ENCODE results near the gene UFM1. TPM values are rescaled to one million over a fixed set of nuclear protein-coding genes. Genes with fewer than 3 reads are reported as not detected.

Gene UFM1
- total RNA-seq, 4 donors from 2014 or later, result 38.2 to 74.0 (median 56.1) TPM

DNA sequence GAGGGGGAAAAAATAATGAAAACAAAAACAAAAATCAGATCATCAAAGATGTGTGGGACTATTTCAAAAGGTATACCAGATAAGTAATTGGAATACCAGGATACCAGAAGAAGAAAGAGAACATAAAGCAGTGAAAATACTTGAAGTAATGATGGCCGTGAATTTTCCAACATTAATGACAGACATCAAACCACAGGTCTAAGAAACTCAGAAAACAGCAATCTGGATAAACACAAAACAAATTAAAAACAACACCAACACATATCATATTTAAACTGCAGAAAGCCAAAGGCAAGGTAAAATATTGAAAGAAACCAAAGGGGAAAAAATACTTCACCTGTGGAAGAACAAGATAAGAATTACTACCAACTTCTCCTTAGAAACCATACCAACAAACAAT, 24.2 kb upstream of the UFM1 start:
- TF ChIP-seq, protein P1, sequence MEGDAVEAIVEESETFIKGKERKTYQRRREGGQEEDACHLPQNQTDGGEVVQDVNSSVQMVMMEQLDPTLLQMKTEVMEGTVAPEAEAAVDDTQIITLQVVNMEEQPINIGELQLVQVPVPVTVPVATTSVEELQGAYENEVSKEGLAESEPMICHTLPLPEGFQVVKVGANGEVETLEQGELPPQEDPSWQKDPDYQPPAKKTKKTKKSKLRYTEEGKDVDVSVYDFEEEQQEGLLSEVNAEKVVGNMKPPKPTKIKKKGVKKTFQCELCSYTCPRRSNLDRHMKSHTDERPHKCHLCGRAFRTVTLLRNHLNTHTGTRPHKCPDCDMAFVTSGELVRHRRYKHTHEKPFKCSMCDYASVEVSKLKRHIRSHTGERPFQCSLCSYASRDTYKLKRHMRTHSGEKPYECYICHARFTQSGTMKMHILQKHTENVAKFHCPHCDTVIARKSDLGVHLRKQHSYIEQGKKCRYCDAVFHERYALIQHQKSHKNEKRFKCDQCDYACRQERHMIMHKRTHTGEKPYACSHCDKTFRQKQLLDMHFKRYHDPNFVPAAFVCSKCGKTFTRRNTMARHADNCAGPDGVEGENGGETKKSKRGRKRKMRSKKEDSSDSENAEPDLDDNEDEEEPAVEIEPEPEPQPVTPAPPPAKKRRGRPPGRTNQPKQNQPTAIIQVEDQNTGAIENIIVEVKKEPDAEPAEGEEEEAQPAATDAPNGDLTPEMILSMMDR (IDR thresholded peaks at IDR 0.05; ENCODE audit: low read depth), result no peak

DNA sequence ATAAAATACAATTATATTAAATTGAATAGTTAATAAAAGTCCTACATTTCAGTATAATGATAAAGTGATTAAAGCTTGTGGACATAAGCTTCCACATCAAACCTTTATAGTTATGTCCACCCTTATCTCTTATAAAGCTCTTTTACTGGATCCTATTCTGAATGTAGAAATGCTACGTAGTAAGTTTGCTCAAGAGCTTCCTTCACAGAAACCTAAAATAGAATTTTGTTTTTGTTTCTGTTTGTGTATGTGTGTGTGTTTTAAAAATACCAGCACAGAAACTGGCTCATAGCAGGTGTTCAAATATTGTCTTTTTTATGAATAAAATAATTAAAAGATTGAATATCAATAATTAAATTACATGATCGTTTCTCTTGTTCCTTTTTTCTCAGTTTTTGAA, 21.0 kb upstream of the UFM1 start:
- TF ChIP-seq, protein P1 (IDR thresholded peaks at IDR 0.05; ENCODE audit: low read depth), result no peak

DNA sequence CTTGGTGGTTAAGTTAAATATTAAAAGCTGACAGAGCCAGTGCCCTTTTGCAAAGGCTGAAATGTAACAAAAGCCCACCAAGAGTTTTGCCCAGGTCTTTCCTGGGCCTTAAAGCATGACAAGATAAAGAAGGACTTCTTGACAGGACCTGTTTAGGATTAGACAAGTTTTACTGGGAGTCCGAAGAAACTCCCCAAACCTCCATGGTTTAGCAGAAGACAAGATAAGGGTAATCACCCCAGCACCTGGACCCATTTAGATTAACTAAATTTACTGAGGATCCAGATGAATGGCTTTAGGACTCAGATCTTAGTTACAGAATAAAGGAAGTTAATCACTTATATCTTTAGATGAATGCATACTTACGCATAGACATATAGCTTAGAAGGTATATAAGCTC, 14.8 kb upstream of the UFM1 start:
- TF ChIP-seq, protein P1 (IDR thresholded peaks at IDR 0.05; ENCODE audit: low read depth), result no peak

DNA sequence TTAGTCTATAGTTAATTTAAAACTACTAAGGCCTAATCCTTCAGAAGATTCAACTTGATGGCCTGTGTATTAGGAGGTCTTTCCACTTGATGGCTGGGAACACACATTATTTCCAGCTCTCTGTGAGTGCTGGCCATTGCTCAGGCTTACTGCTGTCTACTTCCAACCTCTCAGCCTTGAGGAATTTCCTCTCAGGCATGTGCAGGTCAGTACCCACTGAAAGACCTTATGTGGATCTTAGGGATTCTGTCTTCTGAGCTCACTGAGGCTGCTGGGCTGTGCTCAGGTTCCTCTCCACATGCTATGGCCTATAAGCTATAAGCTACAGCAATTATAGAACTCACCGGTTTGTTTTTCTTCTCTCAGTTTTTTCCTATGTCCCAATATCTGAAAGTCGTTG, 11.6 kb upstream of the UFM1 start:
- TF ChIP-seq, protein P1 (IDR thresholded peaks at IDR 0.05; ENCODE audit: low read depth), result no peak

DNA sequence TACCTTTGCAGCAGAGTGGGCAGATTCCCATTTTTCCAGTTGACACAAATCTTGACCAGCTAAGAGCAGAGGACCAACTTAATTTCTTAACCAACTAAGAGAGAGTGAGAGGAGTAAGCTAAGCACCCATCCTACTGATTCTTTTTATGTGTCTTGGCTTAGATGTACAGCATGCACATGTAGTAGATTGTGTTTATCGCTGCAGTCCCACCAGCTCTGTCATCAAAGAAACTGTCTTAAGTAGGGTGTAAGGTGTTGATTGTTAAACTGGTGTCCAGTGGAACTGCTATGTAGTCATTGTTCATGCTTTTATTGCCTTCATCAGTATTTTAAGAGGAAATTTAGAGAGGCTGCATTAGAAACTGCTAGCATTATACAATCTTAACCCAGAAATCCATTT, 9.0 kb upstream of the UFM1 start:
- TF ChIP-seq, protein P1 (IDR thresholded peaks at IDR 0.05; ENCODE audit: low read depth), result no peak

DNA sequence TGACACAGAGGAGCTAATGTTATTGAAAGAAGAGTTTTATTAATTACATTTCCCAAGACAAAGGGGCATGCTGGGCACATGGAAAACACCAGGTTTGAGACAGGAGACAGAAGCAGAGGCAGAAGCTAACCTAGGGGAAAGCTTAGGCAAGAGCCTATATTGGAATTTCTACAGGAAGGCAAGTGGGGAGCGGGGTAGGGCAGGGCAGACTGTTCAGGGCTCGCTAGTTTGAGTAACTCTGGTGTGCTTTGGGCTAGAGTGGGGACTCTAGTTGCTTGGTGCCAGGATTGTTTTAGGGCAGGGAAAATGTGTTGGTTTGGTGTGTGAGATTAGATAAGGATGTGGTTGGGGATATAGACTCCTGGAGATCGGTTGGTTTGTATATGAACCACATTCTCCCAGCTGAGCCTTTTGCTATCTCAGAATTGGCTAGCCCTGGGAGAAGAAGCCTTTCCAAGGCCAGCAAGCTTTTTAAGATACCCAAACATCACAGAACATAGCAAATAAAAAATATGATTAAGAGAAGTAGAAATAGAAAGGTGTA, 8.4 kb upstream of the UFM1 start:
- TF ChIP-seq, protein P1 (IDR thresholded peaks at IDR 0.05; ENCODE audit: low read depth), result no peak

DNA sequence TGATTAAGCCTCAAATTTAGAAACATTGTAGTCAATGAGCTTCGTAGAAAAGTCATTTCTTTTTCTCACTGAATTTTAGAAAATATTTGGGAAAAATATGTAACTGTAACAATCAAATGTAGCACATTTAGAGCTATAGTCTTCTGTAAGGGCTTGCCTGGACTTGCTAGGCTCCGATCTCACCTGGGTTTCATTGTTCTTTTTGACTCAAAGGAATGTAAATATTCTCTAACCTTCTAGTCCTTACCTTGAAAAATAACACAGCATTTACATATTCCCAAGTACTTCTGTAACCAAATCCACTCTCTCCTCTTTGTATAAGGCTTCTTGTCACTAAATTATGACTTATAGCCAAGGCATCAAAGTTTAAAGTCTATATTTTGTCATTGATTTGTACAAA, 2.9 kb upstream of the UFM1 start:
- TF ChIP-seq, protein P1 (IDR thresholded peaks at IDR 0.05; ENCODE audit: low read depth), result no peak
